NCI-H187 (cell line): ENCODE measurements around the gene CD82.

Experiments
- DNase-seq, 2 experiments: peaks; one replicate each; lab custom pipeline; 2025; lab: John Stamatoyannopoulos, UW

CD82 gene

GRCh38 chr11:44575962-44576361 is 10.5 kb downstream of the CD82 start:
- DNase-seq = no peak

DNA sequence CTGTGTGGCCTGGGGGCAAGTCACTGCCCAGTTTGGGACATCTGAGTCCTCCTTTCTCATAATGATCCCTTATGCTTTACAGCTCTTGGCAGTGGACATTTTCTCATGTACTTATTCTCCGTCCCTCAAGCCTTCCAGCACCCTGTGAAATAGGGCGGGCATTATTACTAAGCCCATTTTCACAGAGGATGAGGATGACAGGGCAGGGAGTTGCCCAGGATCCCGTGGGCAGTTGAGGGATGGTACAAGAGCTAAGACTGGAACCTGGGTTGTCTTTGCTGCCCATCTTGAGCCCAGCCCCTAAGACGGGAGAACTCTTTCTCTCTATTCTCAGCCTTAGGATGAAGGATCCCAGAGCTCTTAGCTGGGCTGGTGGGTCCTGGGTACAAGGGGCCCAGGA is 11.2 kb downstream of the CD82 start:
- DNase-seq = no peak

GRCh38 chr11:44577231-44577830 is 11.9 kb downstream of the CD82 start:
- no peak for DNase-seq

- no peak for DNase-seq
Measured at GRCh38 chr11:44578279-44578678, 12.8 kb downstream of the CD82 start.

GRCh38 chr11:44579302-44579761 is 13.9 kb downstream of the CD82 start:
- DNase-seq = no peak

GRCh38 chr11:44580701-44581100 is 15.2 kb downstream of the CD82 start:
- no peak for DNase-seq

DNA sequence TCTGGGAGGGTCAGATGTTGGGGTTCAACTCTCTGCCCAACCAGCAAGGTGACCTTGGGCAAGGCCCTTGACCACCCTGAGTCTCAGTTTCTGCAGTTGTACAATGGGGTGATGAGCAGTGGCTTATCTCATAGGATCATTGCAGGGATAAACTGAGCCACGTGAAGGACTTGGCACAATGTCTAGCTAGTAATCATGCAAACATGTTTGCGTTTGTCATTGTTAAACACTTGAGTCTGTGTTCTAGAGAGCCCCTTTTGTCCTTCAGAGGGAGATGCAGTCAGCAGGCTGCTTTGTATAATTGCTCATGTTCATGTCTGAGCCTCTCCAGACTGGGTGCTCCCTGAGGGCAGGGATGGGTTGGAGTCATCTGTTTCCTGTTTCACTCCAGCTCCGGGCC is 15.8 kb downstream of the CD82 start:
- DNase-seq = no peak

DNA sequence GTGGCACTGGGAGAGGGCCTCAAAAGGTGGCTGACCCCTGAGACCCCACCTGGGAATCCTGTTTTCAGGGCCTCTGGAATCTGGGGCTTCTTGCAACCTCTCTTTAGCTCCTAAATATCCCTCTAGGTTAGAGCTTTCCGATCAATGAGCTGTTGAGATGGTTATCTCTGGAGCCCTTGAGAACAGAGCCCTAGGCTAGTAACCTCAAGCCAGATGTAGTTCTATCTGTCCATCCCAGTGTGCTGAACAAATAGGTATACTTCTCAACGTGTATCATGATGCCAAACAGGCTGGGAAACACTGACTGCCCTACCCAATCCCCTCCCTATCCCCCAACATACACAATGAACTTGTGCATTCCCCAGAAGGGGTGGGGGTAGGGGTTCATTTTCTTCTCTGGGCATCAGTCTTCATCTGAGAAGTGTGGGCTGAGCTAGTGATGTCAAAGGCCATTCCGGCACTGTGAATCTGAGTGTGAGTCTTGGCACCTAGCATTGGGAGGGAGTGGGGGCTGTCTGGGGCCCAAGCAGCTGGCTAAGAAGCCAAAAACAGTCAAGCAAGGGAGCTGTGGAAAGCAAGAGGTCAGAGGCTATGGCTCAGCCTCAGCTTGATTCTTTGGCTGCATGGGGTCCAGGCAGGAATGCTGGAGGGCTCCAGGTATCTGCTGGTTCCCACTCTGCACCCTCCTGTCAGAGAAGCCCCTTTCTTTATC is 17.3 kb downstream of the CD82 start:
- DNase-seq = no peak

- DNase-seq = no peak
Measured at GRCh38 chr11:44583353-44583669, 17.8 kb downstream of the CD82 start.

DNA sequence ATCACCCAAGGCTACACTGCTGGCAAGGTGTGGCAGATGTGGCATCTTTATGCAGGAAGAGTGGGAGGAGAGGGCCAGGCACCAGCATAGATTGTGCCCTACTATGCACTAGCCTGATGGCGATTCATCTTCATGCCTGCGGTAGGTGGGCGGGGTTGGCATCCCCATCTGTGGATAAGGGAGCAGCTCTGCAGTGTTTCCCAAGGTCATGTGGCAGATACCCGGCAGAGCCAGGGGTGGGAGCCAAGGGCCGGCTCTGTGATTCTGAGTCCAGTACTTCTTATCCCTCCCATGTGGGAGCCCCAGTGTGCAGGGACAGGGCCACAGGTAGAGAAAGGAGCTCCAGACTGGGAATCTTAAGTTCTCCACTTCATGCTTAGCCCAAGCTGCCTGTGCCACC is 20.0 kb downstream of the CD82 start:
- no peak for DNase-seq

- no peak for DNase-seq
Measured at GRCh38 chr11:44589301-44589700, 23.8 kb downstream of the CD82 start.

DNA sequence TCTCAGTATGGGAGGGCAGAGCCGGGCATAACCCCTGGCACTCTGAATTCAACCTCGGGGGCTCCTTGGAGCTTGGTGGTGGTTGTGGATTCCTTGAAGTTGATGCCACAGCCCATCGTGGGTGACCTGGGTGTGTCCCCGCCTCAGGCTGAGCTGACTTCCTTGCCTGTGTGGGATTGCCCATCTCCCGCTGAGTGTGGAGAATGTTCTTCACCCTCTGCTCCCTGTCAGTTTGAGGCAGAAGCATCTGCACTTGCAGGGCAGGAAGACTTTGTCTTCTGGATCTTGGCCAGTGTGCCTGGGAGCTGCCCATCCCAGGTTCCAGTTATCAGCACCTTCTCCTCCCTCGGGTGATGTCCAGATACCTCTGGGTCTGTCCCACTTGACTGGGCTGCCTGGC is 25.3 kb downstream of the CD82 start:
- no peak for DNase-seq

- DNase-seq = no peak
Measured at GRCh38 chr11:44591557-44591956, 26.1 kb downstream of the CD82 start.

- no peak for DNase-seq
Measured at GRCh38 chr11:44592125-44592940, 26.9 kb downstream of the CD82 start.

GRCh38 chr11:44593251-44593650 is 27.8 kb downstream of the CD82 start:
- DNase-seq = no peak

DNA sequence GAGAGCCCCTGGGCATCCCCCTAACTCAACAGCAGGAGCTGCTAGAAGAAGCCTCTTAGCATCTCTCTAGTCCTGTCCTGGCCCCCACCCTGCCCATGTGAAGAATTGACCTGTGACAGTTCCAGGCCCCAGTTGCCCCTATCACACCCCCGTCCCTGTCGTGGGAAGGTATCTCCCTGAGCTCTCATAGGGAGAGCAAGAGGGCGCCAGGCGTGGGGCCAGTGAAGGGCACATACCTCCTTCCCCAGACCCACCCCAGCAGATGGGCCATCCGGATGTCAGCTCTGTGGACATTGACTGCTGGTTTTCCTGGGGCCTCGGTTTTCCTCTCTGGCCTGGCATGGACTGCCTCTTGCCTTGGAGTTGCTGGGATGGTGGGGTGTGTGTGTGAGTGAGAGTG is 29.5 kb downstream of the CD82 start:
- DNase-seq = no peak

- DNase-seq = no peak
Measured at GRCh38 chr11:44595964-44596381, 30.5 kb downstream of the CD82 start.

GRCh38 chr11:44596525-44597276 is 31.2 kb downstream of the CD82 start:
- DNase-seq = no peak

GRCh38 chr11:44597358-44598012 is 32.0 kb downstream of the CD82 start:
- no peak for DNase-seq

DNA sequence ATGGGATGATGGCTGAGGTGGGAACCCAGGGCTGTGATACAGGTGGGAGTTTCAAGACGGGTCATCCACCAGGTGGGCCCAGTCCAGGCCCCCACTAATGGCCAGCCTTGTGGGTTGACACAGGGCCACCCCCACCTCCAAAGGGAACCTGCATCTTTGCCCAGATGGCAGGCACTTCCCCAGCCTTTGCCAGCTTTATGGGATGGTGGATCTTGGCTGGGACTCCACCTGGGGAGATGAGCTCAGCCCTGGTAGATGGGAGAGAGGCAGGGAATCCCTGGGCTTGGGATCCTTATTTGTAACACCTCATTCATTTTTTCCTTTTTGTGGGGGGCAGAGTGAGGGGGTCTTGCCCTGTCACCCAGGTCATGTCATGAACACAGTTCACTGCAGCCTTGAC is 33.4 kb downstream of the CD82 start:
- no peak for DNase-seq

DNA sequence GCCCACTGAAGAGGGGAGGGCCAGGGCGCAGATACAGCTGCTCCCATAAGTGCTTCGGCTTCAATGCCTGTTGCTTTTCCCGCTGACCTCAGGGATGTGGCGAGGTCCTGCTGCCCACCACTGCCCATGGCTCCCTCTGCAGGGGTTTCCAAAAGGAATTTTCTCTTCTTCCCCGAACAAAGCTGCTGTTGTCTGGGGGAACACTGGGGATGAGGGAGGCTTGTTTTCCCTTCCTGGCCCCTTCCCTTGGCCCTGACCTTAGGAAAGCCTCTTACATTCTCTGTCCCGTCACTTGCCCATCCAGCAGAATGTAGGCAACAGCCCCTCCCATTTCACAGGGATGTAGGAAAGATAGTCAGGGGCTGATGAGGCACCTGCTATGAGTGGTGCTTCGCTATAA is 34.8 kb downstream of the CD82 start:
- no peak for DNase-seq

DNA sequence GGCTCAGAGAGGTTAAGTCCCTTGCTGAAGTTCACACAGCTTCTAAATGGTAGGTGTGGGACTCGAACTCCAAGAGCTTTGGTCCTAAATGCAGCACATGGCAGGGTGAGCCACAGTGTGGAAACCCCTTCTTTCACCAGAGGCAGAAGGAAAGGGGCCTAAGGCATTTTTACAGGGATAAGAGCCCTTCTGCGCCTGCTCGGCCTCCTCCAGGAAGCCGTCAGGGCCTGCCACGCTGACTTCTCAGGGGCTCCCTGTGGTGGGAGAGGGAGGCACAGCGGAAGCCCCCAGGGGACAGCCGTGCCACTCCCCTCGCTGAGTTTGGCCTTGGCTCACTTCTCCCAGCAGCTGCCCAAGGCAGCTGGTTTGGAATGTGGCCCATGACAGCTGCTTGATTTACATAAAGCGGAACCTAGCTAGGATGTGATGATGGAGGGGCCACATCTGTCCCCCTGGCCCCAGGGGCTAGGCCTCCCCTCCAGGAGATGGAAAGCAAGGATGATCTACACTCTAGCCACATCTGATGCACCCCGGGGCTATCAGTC is 35.4 kb downstream of the CD82 start:
- DNase-seq = no peak
